GM10266 (cell line): ENCODE results near the gene AIMP1.
"Not testable (repeated sequence)": the region's sequence is repeated elsewhere in the genome, so short reads cannot be mapped to it uniquely, and the experiment has no call there.

Experiments
- DNase-seq: peaks from one replicate; pipeline ENCODE4 v3.0.0; 2012; ENCODE audit errors: extremely low spot score
- TF ChIP-seq, protein P1 (sequence below): IDR thresholded peaks from 2 replicates; pipeline ENCODE4 v1.5.1; 2012; ENCODE audit warnings: mild to moderate bottlenecking, low read depth; ENCODE audit not compliant: control insufficient read depth, insufficient read depth; ENCODE audit errors: missing control alignments

The AIMP1 gene

DNA sequence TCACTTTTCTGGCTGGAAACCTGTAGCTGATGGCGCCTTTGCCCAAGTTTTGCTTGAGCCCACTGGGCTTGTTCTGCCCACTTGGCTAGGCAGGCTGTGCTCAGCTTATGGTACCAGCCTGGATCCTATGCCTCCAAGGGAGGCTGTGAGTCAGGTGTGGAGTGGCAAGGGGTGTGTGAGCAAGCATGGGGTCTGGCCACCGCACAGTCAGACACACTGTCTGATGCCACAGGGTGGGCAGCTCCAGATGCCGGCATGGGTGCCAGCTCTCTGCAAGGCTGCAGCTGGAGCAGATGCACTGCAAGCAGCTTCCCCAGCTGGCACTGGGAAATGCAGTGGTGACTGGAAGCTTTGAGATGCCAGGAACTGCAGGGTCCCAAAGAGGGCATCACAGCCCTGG, 68.5 kb downstream of the AIMP1 start:
- TF ChIP-seq, protein P1, sequence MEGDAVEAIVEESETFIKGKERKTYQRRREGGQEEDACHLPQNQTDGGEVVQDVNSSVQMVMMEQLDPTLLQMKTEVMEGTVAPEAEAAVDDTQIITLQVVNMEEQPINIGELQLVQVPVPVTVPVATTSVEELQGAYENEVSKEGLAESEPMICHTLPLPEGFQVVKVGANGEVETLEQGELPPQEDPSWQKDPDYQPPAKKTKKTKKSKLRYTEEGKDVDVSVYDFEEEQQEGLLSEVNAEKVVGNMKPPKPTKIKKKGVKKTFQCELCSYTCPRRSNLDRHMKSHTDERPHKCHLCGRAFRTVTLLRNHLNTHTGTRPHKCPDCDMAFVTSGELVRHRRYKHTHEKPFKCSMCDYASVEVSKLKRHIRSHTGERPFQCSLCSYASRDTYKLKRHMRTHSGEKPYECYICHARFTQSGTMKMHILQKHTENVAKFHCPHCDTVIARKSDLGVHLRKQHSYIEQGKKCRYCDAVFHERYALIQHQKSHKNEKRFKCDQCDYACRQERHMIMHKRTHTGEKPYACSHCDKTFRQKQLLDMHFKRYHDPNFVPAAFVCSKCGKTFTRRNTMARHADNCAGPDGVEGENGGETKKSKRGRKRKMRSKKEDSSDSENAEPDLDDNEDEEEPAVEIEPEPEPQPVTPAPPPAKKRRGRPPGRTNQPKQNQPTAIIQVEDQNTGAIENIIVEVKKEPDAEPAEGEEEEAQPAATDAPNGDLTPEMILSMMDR = no peak
- no peak for DNase-seq

GRCh38 chr4:106385853-106386393, 69.6 kb downstream of the AIMP1 start:
- TF ChIP-seq, protein P1 = no peak

DNA sequence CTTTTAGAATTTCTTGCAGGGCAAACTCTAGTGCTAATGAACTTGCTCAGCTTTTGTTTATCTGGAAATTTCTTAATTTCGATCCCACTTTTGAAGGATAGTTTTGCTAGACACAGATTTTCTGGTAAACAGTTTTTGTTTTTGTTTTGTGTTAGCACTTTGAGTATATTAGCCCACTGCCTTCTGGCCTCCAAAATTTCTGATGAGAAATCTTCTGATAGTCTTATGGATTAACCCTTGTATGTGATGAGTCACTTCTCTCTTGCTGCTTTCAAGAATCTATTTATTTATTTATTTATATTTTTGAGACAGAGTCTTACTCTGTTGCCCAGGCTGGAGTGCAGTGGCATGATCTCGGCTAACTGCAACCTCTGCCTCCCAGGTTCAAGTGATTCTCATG, 79.2 kb downstream of the AIMP1 start:
- DNase-seq = no peak
- TF ChIP-seq, protein P1 = no peak

More at GRCh38 chr4:106385853-106386393, 69.6 kb downstream of the AIMP1 start:
- DNase-seq = no peak

- not testable (repeated sequence) for DNase-seq
These were observed 82.5 kb downstream of the AIMP1 start for GRCh38 chr4:106398898-106399297.
